H1 (cell line): ENCODE measurements around the gene MRFAP1L1. TPM values are rescaled to one million over a fixed set of nuclear protein-coding genes. Genes with fewer than 3 reads are reported as not detected.

Experiments
- CTCF ChIA-PET: fragments of 300-600 bp; sonication (Branson Sonifier 250); formaldehyde crosslinking; loops from one replicate; lab custom pipeline; 2021; ENCODE audit not compliant: partially characterized antibody; lab: Charles Lee
- POLR2A ChIA-PET: fragments of 300-600 bp; sonication (Branson Sonifier 250); formaldehyde crosslinking; loops from one replicate; lab custom pipeline; 2021; ENCODE audit warnings: inconsistent platforms; ENCODE audit not compliant: partially characterized antibody; lab: Charles Lee
- DNase-seq, 2 experiments: peaks; one replicate each; pipeline versions ENCODE4 v3.0.0 to v3.0.0-alpha.2; 2010 to 2022; ENCODE audit warnings: low spot score in 2 of 2, low read depth in 1 of 2, mixed read lengths in 1 of 2
- FAIRE-seq: peaks from 2 replicates; lab custom pipeline; 2011; peaks lifted over from hg19 to GRCh38; lab: Jason Lieb, UNC
- H2AFZ ChIP-seq: 2 replicates; pipeline ENCODE4 v1.8.1; 2012; ENCODE audit warnings: low read length, inconsistent platforms
- H2AK5ac ChIP-seq: 2 replicates; pipeline ENCODE4 v1.6.1; 2013; ENCODE audit warnings: low read depth, low read length
- H2BK120ac ChIP-seq: replicated peaks from 2 replicates; pipeline ENCODE3; 2013; ENCODE audit warnings: low read depth, low read length, inconsistent platforms
- H2BK12ac ChIP-seq: 2 replicates; pipeline ENCODE4 v1.6.1; 2013; ENCODE audit warnings: low read depth, low read length
- H2BK15ac ChIP-seq: 2 replicates; pipeline ENCODE4 v1.6.1; 2013; ENCODE audit warnings: low read length
- H2BK20ac ChIP-seq: 2 replicates; pipeline ENCODE4 v1.6.1; 2013; ENCODE audit warnings: low read length
- H2BK5ac ChIP-seq: 2 replicates; pipeline ENCODE4 v1.6.1; 2013; ENCODE audit warnings: low read depth, low read length
- H3K14ac ChIP-seq: 2 replicates; pipeline ENCODE4 v1.6.1; 2013; ENCODE audit warnings: inconsistent platforms; ENCODE audit not compliant: insufficient read length
- H3K18ac ChIP-seq: 2 replicates; pipeline ENCODE4 v1.6.1; 2013; ENCODE audit warnings: low read length; ENCODE audit errors: extremely low read depth
- H3K23ac ChIP-seq: 2 replicates; pipeline ENCODE4 v1.6.1; 2013; ENCODE audit warnings: inconsistent platforms; ENCODE audit not compliant: insufficient read length
- H3K23me2 ChIP-seq: 2 replicates; pipeline ENCODE4 v1.6.1; 2013; ENCODE audit warnings: low read depth, low read length
- H3K27ac ChIP-seq: 2 replicates; pipeline ENCODE4 v1.6.1; 2011; ENCODE audit warnings: low read depth, low read length, inconsistent platforms
- H3K27me3 ChIP-seq, 4 experiments: replicated peaks in 1 of 4; 1 replicate in 1 of 4; 2 replicates in 3 of 4; pipeline versions ENCODE4 v1.6.1 to v1.8.1; 2011 to 2013; ENCODE audit warnings: low read length in 3 of 4, mild to moderate bottlenecking in 3 of 4, inconsistent platforms in 2 of 4, mixed read lengths in 2 of 4, moderate library complexity in 1 of 4; ENCODE audit not compliant: control insufficient read depth in 3 of 4, insufficient read depth in 3 of 4; ENCODE audit errors: extremely low read depth in 1 of 4
- H3K36me3 ChIP-seq, 4 experiments: 2 replicates each; pipeline versions ENCODE4 v1.6.1 to v1.8.1; 2011 to 2013; ENCODE audit warnings: mild to moderate bottlenecking in 4 of 4, low read length in 3 of 4, moderate library complexity in 2 of 4, control low read depth in 1 of 4, inconsistent platforms in 1 of 4; ENCODE audit not compliant: insufficient read depth in 4 of 4, control insufficient read depth in 2 of 4
- H3K4ac ChIP-seq: replicated peaks from 2 replicates; pipeline ENCODE3; 2013; ENCODE audit warnings: low read length, low read depth, mixed read lengths, inconsistent platforms; ENCODE audit not compliant: insufficient read length
- H3K4me1 ChIP-seq, 4 experiments: replicated peaks in 1 of 4; 1 replicate in 1 of 4; 2 replicates in 3 of 4; pipeline versions ENCODE4 v1.6.1 to v1.8.1; 2011 to 2013; ENCODE audit warnings: low read length in 3 of 4, inconsistent platforms in 2 of 4, mixed read lengths in 1 of 4; ENCODE audit not compliant: insufficient read depth in 4 of 4, control insufficient read depth in 3 of 4
- H3K4me2 ChIP-seq, 2 experiments: 2 replicates each; pipeline versions ENCODE4 v1.6.1 to v1.8.1; 2011 to 2013; ENCODE audit warnings: low read depth in 2 of 2, low read length in 2 of 2, control low read depth in 1 of 2, inconsistent platforms in 1 of 2, mild to moderate bottlenecking in 1 of 2; ENCODE audit not compliant: insufficient read depth in 1 of 2
- H3K4me3 ChIP-seq, 4 experiments: fragments of 200-600, 300-600 bp in 1 of 4; sonication (generic), shearing (Covaris generic), sonication (Bioruptor Twin) in 1 of 4; 2 replicates each; pipeline versions ENCODE4 v1.5.1 to v1.8.1; 2011 to 2016; ENCODE audit warnings: low read length in 4 of 4, low read depth in 3 of 4, control low read depth in 2 of 4, inconsistent platforms in 2 of 4, mild to moderate bottlenecking in 2 of 4, mixed read lengths in 1 of 4, moderate library complexity in 1 of 4; ENCODE audit not compliant: insufficient read depth in 2 of 4; ENCODE audit errors: extremely low read depth in 1 of 4
- H3K56ac ChIP-seq: replicated peaks from 2 replicates; pipeline ENCODE3; 2013; ENCODE audit warnings: low read depth, mild to moderate bottlenecking, mixed read lengths, low read length, inconsistent platforms; ENCODE audit not compliant: insufficient read length
- H3K79me1 ChIP-seq: 2 replicates; pipeline ENCODE4 v1.6.1; 2013; ENCODE audit warnings: low read depth, low read length, control low read depth
- H3K79me2 ChIP-seq, 2 experiments: 2 replicates each; pipeline versions ENCODE4 v1.6.1 to v1.8.1; 2012 to 2013; ENCODE audit warnings: low read length in 2 of 2, mild to moderate bottlenecking in 2 of 2, inconsistent platforms in 1 of 2; ENCODE audit not compliant: insufficient read depth in 2 of 2, control insufficient read depth in 1 of 2
- H3K9ac ChIP-seq, 4 experiments: replicated peaks in 1 of 4; 1 replicate in 1 of 4; 2 replicates in 3 of 4; pipeline versions ENCODE4 v1.6.1 to v1.8.1; 2011 to 2013; ENCODE audit warnings: low read depth in 3 of 4, low read length in 3 of 4, control low read depth in 2 of 4, mild to moderate bottlenecking in 2 of 4, moderate library complexity in 2 of 4, inconsistent platforms in 1 of 4; ENCODE audit errors: extremely low read depth in 1 of 4
- H3K9me3 ChIP-seq, 2 experiments: 2 replicates each; pipeline versions ENCODE4 v1.6.1 to v1.8.1; 2012 to 2013; ENCODE audit warnings: mild to moderate bottlenecking in 2 of 2, moderate library complexity in 2 of 2, control low read depth in 1 of 2, inconsistent platforms in 1 of 2, low read depth in 1 of 2, low read length in 1 of 2, mixed read lengths in 1 of 2; ENCODE audit not compliant: insufficient read depth in 2 of 2
- H4K20me1 ChIP-seq, 2 experiments: replicated peaks in 1 of 2; 2 replicates each; pipeline versions ENCODE3 to v1.8.1; 2011 to 2013; ENCODE audit warnings: inconsistent platforms in 2 of 2, low read length in 2 of 2, mild to moderate bottlenecking in 1 of 2; ENCODE audit not compliant: insufficient read depth in 2 of 2, control insufficient read depth in 1 of 2
- H4K5ac ChIP-seq: 2 replicates; pipeline ENCODE4 v1.6.1; 2013; ENCODE audit warnings: low read length, low read depth, mixed read lengths, inconsistent platforms; ENCODE audit not compliant: insufficient read length
- H4K8ac ChIP-seq: 2 replicates; pipeline ENCODE4 v1.8.0; 2013; ENCODE audit warnings: mild to moderate bottlenecking, moderate library complexity, low read length, inconsistent platforms; ENCODE audit not compliant: insufficient read depth; ENCODE audit errors: extremely low read depth
- H4K91ac ChIP-seq: replicated peaks from 2 replicates; pipeline ENCODE3; 2013; ENCODE audit warnings: low read length, mixed read lengths, inconsistent platforms; ENCODE audit not compliant: insufficient read length
- EGR1 ChIP-seq: IDR thresholded peaks from 2 replicates; pipeline ENCODE4 v1.6.1; 2011; ENCODE audit warnings: low read depth, low read length, borderline replicate concordance
- RXRA ChIP-seq: IDR thresholded peaks from 2 replicates; pipeline ENCODE4 v1.6.1; 2011; ENCODE audit warnings: low read depth, mild to moderate bottlenecking, low read length, moderate library complexity; ENCODE audit not compliant: insufficient read depth
- SP2 ChIP-seq: IDR thresholded peaks from 2 replicates; pipeline ENCODE4 v1.6.1; 2012; ENCODE audit warnings: mild to moderate bottlenecking, low read length, inconsistent platforms
- TAF1 ChIP-seq: IDR thresholded peaks from 2 replicates; pipeline ENCODE4 v1.6.1; 2011; ENCODE audit warnings: mild to moderate bottlenecking, low read depth, low read length
- WGBS, 2 experiments: shearing (Covaris generic) in 1 of 2; methylation state at CpG; one replicate each; pipeline versions ENCODE4 v1.1.6 to v1.1.7; 2013 to 2015; ENCODE audit warnings: low lambda C conversion rate in 2 of 2, mixed read lengths in 2 of 2, inconsistent platforms in 1 of 2, low coverage in 1 of 2, missing lambda C conversion rate in 1 of 2; ENCODE audit not compliant: insufficient replicate concordance in 2 of 2, insufficient coverage in 1 of 2, insufficient read length in 1 of 2; ENCODE audit errors: extremely low coverage in 1 of 2, missing lambda C conversion rate in 1 of 2; 5-methylcytosine and 5-hydroxymethylcytosine counted together
- polyA plus RNA-seq, 7 experiments: library from polyadenylated mRNA; depleted of rRNA in 3 of 7; stranded (reverse) in 5 of 7; unstranded in 2 of 7; fragments of >200 nt in 5 of 7; fragments of 200-250 nt in 2 of 7; gene quantifications; 1 replicate in 5 of 7; 2 replicates in 1 of 7; 4 replicates in 1 of 7; pipeline versions ENCODE4 v1.2.1 to v1.2.3, GENCODE V29; 2011 to 2013; ENCODE audit warnings: missing spikeins in 2 of 7, mixed read lengths in 2 of 7
- total RNA-seq: library from RNA; stranded (reverse); fragmentation: NEBNext Ultra II Directional; extraction: Animal tissue kit (Norgen Biotek cat#: 25700); gene quantifications from 2 replicates; pipeline ENCODE4 v1.2.1, GENCODE V29; 2021
- TF ChIP-seq, protein P1 (sequence below): IDR thresholded peaks from 2 replicates; pipeline ENCODE4 v1.6.1; 2012; ENCODE audit warnings: inconsistent platforms
- TF ChIP-seq, protein P2 (sequence below): IDR thresholded peaks from 2 replicates; pipeline ENCODE4 v1.6.1; 2012; ENCODE audit warnings: low read length, inconsistent platforms

The MRFAP1L1 gene
- total and polyA plus RNA-seq, 2 of the 8 experiments (the other 6 are each of a cell fraction or from before 2014, with no cell fraction given): 26.8 to 54.3 TPM

DNA sequence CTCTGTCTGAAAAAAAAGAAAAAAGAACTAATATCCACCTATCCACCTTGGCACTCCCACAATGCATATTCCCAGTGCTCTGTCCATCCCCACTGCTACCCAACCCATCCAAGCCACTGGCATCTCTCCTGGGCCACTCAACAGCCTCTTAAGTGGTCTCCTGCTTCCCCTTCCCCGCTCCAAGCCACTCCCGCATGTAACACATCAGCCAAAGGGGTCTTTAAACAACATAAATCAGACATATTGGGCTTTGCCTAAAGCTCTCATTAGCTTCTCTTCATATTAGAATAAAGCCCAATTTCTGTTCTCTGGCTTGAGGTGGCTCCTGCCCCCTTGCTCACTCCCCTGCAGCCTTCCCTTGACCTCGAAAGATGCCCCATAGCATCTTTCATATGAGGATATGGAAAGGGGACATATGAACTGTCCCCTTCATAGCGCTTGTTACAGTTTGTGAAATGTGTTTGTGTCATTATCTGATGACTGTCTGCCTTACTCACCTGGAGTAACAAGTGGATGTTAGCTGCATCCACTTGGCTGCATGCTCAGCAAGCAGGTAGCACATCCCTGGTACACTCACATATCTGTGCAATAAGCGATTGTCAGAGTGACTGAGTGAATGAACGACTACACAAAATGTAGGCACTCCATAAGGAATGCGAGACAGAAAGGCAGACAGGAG, 9.4 kb upstream of the MRFAP1L1 start:
- no peak overlapping the region for H2AK5ac ChIP-seq
- H2BK12ac ChIP-seq: no peak overlapping the region
- H3K9ac ChIP-seq: no peak overlapping the region
- H3K9me3 ChIP-seq: no peaks in the 10 kb centered on the region
- no peaks in the 10 kb centered on the region; a peak in 2 of 7 replicates for H3K27me3 ChIP-seq
- no peak overlapping the region for H3K4ac ChIP-seq
- no peak overlapping the region for H2AFZ ChIP-seq
- no peak overlapping the region for H3K18ac ChIP-seq
- ChIA-PET CTCF (interaction anchor here (0.6 to 11.1 kb wide), 14 partner anchors 11 to 351 kb away, joined by 3 to 182 read pairs (median 4); no protein-coding TSS in a partner anchor), POLR2A (interaction anchor here (1.0 kb wide), 1 partner anchor 190 kb away, joined by 3 read pairs; no protein-coding TSS in a partner anchor)
- no peak overlapping the region for H3K23ac ChIP-seq
- H4K91ac ChIP-seq: no peak overlapping the region
- peaks cover 6% of the 10 kb centered on the region for H3K23me2 ChIP-seq
- no peak overlapping the region for H4K5ac ChIP-seq
- FAIRE-seq: no peak
- no peak overlapping the region for H3K27ac ChIP-seq
- no peak overlapping the region for H3K4me2 ChIP-seq
- H3K36me3 ChIP-seq: no peaks in the 10 kb centered on the region
- no peak overlapping the region for H3K14ac ChIP-seq
- peaks cover 0 to 4% (median 0%) of the 10 kb centered on the region in 4 experiments; a peak in 2 of 7 replicates for H3K4me1 ChIP-seq
- no peak overlapping the region for H2BK20ac ChIP-seq
- no peak for DNase-seq
- H2BK5ac ChIP-seq: no peak overlapping the region
- peaks cover 5% of the 10 kb centered on the region for H3K79me1 ChIP-seq
- H4K8ac ChIP-seq: no peak overlapping the region
- H3K56ac ChIP-seq: no peak overlapping the region
- 85% methylated on average over 7 of the region's 7 CpGs; no CpG with 5 or more reads in 1 of the 2 experiments for WGBS, 2 experiments
- no peak overlapping the region for H2BK15ac ChIP-seq
- H4K20me1 ChIP-seq: peaks cover 3% of the 10 kb centered on the region in 2 experiments
- H2BK120ac ChIP-seq: no peak overlapping the region
- H3K4me3 ChIP-seq: no peak overlapping the region
- H3K79me2 ChIP-seq: peaks cover 0 to 20% of the 10 kb centered on the region in 2 experiments; a peak in 2 of 4 replicates
- TF ChIP-seq SP2 (no peak), EGR1 (no peak), TAF1 (no peak), RXRA (no peak)
- TF ChIP-seq, protein P1, sequence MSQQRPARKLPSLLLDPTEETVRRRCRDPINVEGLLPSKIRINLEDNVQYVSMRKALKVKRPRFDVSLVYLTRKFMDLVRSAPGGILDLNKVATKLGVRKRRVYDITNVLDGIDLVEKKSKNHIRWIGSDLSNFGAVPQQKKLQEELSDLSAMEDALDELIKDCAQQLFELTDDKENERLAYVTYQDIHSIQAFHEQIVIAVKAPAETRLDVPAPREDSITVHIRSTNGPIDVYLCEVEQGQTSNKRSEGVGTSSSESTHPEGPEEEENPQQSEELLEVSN: no peak
- TF ChIP-seq, protein P2, sequence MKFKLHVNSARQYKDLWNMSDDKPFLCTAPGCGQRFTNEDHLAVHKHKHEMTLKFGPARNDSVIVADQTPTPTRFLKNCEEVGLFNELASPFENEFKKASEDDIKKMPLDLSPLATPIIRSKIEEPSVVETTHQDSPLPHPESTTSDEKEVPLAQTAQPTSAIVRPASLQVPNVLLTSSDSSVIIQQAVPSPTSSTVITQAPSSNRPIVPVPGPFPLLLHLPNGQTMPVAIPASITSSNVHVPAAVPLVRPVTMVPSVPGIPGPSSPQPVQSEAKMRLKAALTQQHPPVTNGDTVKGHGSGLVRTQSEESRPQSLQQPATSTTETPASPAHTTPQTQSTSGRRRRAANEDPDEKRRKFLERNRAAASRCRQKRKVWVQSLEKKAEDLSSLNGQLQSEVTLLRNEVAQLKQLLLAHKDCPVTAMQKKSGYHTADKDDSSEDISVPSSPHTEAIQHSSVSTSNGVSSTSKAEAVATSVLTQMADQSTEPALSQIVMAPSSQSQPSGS: no peak
